ENCODE data around the gene LRRC47. TPM values are rescaled to one million over a fixed set of nuclear protein-coding genes. Genes with fewer than 3 reads are reported as not detected.

The LRRC47 gene
- total RNA-seq, 2 donors from 2014 or later = 42.4 to 53.8 TPM

DNA sequence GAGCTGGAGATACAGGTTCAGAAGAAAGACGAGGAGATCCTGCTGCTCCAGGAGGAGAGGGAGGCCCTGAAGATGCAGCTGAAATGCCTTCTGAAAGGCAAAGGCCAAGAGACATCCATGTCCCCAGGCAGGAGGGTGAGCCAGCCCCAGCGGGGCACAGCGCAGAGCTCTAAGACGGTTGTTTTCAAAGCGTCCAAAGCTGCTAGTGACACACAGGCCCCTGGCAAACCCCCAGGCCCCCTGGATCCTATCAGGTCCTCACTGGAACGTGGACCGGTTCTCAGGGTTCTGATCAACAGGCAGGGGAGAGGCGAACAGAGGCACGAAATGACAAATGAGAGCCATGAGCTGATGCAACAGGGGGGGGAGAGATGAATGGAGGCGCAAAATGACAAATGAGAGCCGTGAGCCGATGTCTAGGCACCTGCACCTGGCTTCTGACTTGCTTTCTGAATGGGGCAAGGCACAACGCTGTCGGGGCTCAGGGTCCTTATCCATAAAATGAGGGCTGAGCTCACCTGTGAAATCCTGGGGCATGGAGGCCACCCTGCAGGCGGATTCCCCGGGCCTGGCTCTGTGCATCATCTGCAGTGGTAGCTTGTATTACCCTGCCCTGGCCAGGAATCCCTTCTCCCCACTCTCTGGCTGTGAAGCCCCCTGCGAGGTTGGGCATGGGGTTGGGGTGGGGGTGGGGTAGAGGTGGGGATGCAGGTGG lies 34.8 kb downstream of the LRRC47 start:
- WGBS = 82% methylated on average over 17 of the region's 17 CpGs
- H3K4me1 ChIP-seq (replicated peaks) = no peaks in the 10 kb centered on the region
- no peaks in the 10 kb centered on the region for H3K27me3 ChIP-seq (replicated peaks; ENCODE audit: insufficient read depth)
- no peak for TF ChIP-seq POLR2AphosphoS5 (IDR thresholded peaks at IDR 0.05)
- TF ChIP-seq POLR2A (IDR thresholded peaks at IDR 0.05) = no peak
- TF ChIP-seq, protein P1, sequence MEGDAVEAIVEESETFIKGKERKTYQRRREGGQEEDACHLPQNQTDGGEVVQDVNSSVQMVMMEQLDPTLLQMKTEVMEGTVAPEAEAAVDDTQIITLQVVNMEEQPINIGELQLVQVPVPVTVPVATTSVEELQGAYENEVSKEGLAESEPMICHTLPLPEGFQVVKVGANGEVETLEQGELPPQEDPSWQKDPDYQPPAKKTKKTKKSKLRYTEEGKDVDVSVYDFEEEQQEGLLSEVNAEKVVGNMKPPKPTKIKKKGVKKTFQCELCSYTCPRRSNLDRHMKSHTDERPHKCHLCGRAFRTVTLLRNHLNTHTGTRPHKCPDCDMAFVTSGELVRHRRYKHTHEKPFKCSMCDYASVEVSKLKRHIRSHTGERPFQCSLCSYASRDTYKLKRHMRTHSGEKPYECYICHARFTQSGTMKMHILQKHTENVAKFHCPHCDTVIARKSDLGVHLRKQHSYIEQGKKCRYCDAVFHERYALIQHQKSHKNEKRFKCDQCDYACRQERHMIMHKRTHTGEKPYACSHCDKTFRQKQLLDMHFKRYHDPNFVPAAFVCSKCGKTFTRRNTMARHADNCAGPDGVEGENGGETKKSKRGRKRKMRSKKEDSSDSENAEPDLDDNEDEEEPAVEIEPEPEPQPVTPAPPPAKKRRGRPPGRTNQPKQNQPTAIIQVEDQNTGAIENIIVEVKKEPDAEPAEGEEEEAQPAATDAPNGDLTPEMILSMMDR (IDR thresholded peaks at IDR 0.05) = no peak
- H3K36me3 ChIP-seq = no peaks in the 10 kb centered on the region
- no peak overlapping the region for H3K4me3 ChIP-seq
- H3K27ac ChIP-seq = no peak overlapping the region
- no peak for DNase-seq (ENCODE audit: low spot score)
- H3K9me3 ChIP-seq = no peaks in the 10 kb centered on the region
- intact Hi-C loops (cut with DNase I) = no loop called here

DNA sequence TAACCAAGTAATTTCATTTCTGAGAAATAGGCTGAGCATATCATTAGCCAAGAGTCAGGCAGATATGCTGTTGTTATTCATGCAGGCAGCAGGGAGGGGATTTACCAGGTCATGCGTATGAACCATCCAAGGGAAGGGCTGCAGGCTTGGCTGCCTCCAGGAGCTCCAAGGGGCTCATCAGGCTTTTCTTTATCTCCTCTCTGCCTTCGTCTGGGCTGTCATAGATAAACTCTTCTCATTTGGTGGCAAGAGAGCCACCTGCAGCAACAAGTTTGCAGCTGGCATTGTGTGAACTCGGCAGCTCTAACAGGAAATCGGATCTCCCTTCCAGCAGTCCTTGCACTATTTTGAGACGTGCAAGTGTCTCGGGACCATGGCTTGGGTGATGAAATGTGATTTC lies 36.5 kb downstream of the LRRC47 start:
- no peak for DNase-seq (ENCODE audit: low spot score)
- Histone ChIP-seq H3K4me1 (replicated peaks) (no peaks in the 10 kb centered on the region), H3K9me3 (no peaks in the 10 kb centered on the region), H3K27ac (no peak overlapping the region), H3K27me3 (replicated peaks; ENCODE audit: insufficient read depth) (no peaks in the 10 kb centered on the region), H3K4me3 (no peak overlapping the region), H3K36me3 (no peaks in the 10 kb centered on the region)
- intact Hi-C loops (cut with DNase I) = no loop called here
- 56% methylated on average over 6 of the region's 6 CpGs for WGBS
- TF ChIP-seq POLR2AphosphoS5 (IDR thresholded peaks at IDR 0.05) (no peak), POLR2A (IDR thresholded peaks at IDR 0.05) (no peak)
- TF ChIP-seq, protein P1 (IDR thresholded peaks at IDR 0.05) = no peak

DNA sequence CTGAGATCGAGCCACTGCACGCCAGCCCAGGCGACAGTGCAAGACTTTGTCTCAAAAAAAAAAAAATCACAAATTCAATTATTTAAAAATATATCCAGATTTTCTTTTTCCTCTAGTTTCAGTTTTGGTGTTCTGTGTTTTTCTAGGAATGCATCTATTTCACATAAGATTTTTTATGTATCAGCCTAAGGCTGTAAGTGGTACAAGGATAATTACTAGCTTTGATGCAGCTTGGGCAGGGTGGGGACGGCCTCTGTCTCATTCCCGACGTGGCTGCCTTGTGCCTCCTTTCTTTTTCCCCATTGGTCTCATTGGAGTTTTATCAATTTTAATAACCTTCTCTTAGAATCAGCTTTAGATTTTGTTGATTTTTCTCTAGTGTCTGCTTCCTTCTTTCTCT lies 37.1 kb downstream of the LRRC47 start:
- no peaks in the 10 kb centered on the region for H3K36me3 ChIP-seq
- H3K27ac ChIP-seq = no peak overlapping the region
- TF ChIP-seq POLR2AphosphoS5 (IDR thresholded peaks at IDR 0.05) (no peak), POLR2A (IDR thresholded peaks at IDR 0.05) (no peak)
- TF ChIP-seq, protein P1 (IDR thresholded peaks at IDR 0.05) = no peak
- 73% methylated on average over 6 of the region's 6 CpGs for WGBS
- DNase-seq (ENCODE audit: low spot score) = no peak
- no peaks in the 10 kb centered on the region for H3K27me3 ChIP-seq (replicated peaks; ENCODE audit: insufficient read depth)
- no peak overlapping the region for H3K4me3 ChIP-seq
- intact Hi-C loops (cut with DNase I) = no loop called here
- H3K9me3 ChIP-seq = no peaks in the 10 kb centered on the region
- H3K4me1 ChIP-seq (replicated peaks) = no peaks in the 10 kb centered on the region

DNA sequence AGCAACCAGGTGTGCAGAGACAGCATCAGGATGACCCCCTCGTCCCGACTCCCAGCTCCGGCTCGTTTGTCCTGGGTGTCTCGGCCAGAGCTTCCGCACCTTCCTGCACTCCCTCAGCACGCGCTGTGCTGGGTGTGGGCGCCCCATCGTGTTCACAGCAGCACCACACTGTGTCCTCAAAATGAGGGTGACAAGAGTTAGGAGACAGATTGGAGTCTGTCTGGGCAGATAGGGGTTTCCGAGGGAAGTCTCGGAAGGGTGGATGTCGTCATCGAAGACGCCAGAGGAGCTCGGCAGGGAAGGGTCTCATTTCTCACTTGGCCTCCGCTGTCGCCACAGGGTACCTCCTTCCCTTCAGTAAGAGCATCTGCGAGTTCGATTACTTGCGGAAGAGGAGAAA lies 39.9 kb downstream of the LRRC47 start:
- no peaks in the 10 kb centered on the region for H3K9me3 ChIP-seq
- H3K27ac ChIP-seq = no peak overlapping the region
- intact Hi-C loops (cut with DNase I) = no loop called here
- no peaks in the 10 kb centered on the region for H3K36me3 ChIP-seq
- TF ChIP-seq, protein P1 (IDR thresholded peaks at IDR 0.05) = no peak
- TF ChIP-seq POLR2A (IDR thresholded peaks at IDR 0.05) (no peak), POLR2AphosphoS5 (IDR thresholded peaks at IDR 0.05) (no peak)
- H3K27me3 ChIP-seq (replicated peaks; ENCODE audit: insufficient read depth) = no peaks in the 10 kb centered on the region
- no peak overlapping the region for H3K4me3 ChIP-seq
- no peak for DNase-seq (ENCODE audit: low spot score)
- 84% methylated on average over 21 of the region's 21 CpGs for WGBS
- H3K4me1 ChIP-seq (replicated peaks) = no peaks in the 10 kb centered on the region
